HG03457 (cell line): Measurements from ENCODE around the gene SNRPF.
A peak's percentile ranks its signal among the peaks of the same experiment; 100 is the strongest.
"Not testable (repeated sequence)": the region's sequence is repeated elsewhere in the genome, so short reads cannot be mapped to it uniquely, and the experiment has no call there.

ENCODE experiments used
- ATAC-seq: cut with Tn5 transposase; IDR thresholded peaks from one replicate; pipeline ENCODE4 v1.9.1; 2021; ENCODE audit warnings: moderate number of reproducible peaks; ENCODE audit not compliant: unreplicated experiment

Gene SNRPF

DNA sequence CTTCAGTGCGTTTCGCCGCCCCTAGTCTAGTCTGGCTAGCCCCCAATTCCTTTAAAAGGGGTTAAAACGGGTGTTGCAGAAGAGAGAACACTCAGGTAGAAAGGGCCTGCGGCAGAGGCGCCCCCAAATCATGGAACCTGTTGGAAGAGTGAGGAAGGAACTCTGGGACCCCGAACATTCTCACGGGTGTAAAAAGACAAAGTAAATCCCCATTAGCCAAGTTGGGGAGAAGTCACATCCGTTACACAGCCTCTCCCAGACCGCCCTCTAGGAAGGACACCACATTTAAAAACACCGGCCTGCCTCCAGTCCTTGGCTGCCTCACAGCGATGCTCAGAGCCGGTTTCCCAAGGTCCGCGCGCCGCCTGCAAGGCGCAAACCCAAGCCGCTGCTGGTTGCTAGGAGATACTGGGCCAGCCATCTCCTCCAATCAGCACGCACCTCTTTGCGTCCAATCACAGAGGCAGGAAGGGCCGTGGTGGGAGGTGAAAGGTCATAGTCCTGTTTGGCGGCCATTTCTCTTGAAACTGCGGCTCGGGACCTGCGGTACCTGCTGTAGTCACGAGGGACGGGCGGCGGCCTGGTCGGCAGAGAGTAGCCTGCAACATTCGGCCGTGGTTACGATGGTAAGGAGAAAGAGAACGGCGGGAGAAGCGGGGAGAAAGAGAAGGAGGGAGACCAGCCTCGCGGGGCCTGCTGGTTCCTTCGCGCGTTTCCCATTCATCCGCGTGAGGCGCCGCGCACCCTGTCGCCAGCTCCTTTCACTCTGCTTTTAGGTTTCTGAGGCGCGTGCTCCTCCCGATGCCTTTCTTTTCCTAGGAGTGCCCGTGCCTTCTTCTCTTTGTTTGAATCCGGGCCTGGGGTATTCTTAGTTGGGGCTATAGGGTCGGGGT, at the start of gene SNRPF:
Gene SNRPF (plus strand): TSS at position 502 of the 893 bp plus-strand sequence. CDS start 122 bp downstream, at position 624.
- ATAC-seq = peak; percentile 100

GRCh38 chr12:95809000-95809680, 49.6 kb upstream of the SNRPF start:
- ATAC-seq = no peak

- no peak for ATAC-seq
Measured at GRCh38 chr12:95810411-95810810, 48.3 kb upstream of the SNRPF start.

- not testable (repeated sequence) for ATAC-seq
Measured at GRCh38 chr12:95812155-95812554, 46.6 kb upstream of the SNRPF start.

- no peak for ATAC-seq
Measured at GRCh38 chr12:95815632-95816212, 43.0 kb upstream of the SNRPF start.

GRCh38 chr12:95820096-95820703, 38.6 kb upstream of the SNRPF start:
- ATAC-seq = no peak

- ATAC-seq = no peak
Measured at GRCh38 chr12:95829395-95829794, 29.4 kb upstream of the SNRPF start.

DNA sequence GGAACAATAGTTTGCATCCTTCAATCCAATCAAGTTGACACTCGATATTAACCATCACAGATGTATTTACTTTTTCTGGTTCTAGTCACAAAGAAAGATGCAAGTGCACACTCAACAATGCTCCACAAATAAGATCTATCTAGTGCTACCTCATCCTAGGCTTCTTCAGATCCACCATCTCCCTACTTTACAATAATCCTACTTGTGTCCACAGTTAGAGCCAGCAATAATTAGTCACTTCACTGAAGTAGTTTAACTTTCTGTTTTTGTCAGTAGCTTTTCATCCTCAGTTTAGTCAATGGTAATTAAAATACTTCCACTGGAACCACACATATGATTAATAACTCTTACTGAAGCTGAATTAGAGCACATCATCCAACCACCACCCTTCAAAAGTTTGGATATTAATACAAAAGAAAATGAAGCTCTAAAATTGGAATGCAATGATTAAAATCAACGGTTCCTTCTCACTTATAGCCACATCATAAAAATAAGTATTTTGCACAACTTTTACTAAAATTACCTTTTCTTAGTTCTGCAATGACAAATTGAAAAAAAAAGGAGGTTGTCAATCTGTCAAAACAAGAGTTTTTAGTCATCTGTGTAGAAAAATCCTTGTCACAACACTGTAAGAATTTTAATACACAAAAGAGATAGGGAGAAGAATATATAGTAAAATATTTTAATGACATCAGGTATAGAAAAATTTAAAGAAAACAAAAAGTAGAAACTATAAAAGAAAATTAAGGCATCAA, 28.2 kb upstream of the SNRPF start:
- ATAC-seq = no peak

DNA sequence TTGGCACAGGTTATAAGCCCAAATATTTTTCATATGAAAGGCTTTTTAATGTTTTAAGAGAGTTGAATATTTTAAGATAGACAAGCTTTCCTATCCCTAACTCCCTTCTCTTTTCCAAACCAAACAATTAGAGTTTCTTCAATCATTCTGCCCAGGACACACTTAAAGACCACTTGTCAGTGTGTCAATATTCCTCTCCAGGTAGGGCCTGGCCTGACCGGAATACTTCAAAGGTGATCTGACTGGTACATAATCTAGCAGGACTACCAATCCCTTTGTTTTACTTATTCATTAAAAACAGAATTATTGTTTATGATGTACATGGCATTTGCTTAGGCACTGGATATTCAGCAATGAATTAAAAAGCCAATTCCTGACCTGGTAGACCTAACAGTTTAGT, 24.2 kb upstream of the SNRPF start:
- ATAC-seq = no peak

DNA sequence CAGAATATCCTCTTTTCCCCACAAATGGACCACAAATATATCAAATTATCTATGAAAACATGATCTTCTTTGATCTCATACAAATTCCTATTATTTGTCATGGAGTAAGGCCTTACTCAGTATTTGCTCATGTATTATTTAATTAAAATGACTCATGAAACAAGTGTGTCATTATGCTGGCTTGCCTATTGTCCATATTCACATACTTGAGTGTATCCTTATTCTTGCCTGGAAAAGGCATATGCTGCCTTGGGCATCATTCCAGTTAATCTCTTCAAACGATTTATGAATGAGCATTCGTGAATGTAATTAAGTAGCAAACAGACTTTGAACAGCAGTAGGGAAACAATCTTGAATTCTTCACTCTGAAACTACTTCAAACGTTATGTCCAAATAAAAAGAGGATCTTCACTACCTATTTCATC, 22.6 kb upstream of the SNRPF start:
- ATAC-seq = no peak

- no peak for ATAC-seq
Measured at GRCh38 chr12:95836630-95837239, 22.0 kb upstream of the SNRPF start.

GRCh38 chr12:95837240-95838038, 21.3 kb upstream of the SNRPF start:
- no peak for ATAC-seq

DNA sequence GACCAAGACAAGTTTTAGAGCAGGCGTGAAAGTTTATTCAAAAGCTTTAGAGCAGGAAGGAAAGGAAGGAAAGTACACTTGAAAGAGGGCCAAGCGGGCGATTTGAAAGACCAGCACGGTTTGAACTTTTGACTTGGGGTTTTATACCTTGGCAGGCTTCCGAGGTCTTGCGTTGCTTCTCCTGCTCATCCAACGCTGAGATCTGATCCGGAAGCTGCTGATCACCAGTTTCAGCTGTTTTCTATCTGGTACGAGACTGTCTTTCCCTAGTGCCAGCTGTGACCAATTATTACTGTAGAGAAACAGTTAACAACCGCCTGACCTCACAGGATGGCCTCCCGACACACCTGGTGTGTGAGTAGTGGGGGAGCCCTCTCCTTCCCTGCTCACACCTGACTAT, 20.6 kb upstream of the SNRPF start:
- ATAC-seq = no peak

DNA sequence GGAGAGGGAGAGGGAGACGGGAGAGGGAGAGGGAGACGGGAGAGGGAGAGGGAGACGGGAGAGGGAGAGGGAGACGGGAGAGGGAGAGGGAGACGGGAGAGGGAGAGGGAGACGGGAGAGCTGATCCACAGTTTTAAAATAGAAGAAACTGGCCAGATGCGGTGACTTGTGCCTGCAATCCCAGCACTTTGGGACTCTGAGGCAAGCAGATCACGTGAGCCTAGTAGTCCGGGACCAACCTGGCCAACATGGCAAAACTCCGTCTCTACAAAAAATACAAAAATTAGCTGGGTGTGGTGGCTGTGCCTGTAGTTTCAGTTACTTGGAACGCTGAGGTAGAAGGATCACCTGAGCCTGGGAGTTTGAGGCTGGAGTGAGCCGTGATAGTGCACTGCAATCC, 16.3 kb upstream of the SNRPF start:
- ATAC-seq = not testable (repeated sequence)

GRCh38 chr12:95848575-95849388, 10.0 kb upstream of the SNRPF start:
- ATAC-seq = no peak

DNA sequence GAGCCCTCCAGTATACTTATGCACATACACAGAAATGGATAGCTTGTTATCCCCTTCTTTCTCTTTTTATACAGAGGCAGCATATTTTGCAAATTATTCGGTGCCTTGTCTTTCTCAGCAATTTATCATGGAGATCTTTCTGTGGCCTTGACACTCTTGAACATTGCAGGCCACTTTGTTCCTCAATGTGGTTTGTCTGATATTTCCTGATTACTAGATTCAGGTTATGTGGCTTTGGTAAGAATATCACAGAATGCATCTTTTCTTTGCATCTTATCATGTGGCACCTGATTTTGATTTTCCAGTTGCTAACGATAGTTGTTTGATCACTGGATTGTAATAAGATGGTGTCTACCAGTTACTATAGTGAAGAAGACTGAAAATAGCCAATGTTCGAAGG, 7.1 kb upstream of the SNRPF start:
- no peak for ATAC-seq

DNA sequence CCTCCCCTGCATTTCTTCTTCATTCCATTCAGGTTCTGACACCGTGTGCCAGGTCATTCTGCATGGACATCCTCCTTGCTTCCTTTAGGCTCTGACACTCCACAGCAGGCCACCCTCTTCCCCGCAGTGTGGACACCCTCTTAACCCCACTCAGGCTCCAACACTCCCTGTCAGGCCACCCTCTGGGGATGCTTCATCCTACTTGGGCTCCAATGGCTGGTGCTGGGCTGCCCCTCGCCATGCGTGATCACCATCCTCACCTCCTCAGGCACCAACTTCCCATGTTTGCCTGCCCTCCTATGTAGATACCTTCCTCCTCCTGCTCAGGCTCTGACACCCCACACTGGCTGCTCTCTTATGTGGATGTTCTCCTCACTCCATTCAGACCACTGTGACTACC, 6.6 kb upstream of the SNRPF start:
- ATAC-seq = no peak

- ATAC-seq = no peak
Measured at GRCh38 chr12:95857156-95857555, 1.6 kb upstream of the SNRPF start.

- ATAC-seq = no peak
Measured at GRCh38 chr12:95857799-95858198, 953 bp upstream of the SNRPF start.
